Uterus (tissue), 2 donors: ENCODE measurements around the gene TGIF2.

Source experiments
- POLR2A ChIP-seq, 2 donors: fragments of 450-650 bp; IDR thresholded peaks; one replicate each; pipeline ENCODE4 v1.6.1; 2016; ENCODE audit warnings: antibody characterized with exemption in 2 of 2, mild to moderate bottlenecking in 1 of 2, moderate library complexity in 1 of 2
- TF ChIP-seq, protein P1 (sequence below), 4 experiments: fragments of 200-600 bp in 2 of 4; fragments of 450-650 bp in 2 of 4; sonication (generic) in 2 of 4; IDR thresholded peaks; one replicate each; pipeline ENCODE4 v1.5.1; 2016 to 2019; ENCODE audit warnings: antibody characterized with exemption in 4 of 4, mild to moderate bottlenecking in 2 of 4, moderate library complexity in 1 of 4

DNA sequence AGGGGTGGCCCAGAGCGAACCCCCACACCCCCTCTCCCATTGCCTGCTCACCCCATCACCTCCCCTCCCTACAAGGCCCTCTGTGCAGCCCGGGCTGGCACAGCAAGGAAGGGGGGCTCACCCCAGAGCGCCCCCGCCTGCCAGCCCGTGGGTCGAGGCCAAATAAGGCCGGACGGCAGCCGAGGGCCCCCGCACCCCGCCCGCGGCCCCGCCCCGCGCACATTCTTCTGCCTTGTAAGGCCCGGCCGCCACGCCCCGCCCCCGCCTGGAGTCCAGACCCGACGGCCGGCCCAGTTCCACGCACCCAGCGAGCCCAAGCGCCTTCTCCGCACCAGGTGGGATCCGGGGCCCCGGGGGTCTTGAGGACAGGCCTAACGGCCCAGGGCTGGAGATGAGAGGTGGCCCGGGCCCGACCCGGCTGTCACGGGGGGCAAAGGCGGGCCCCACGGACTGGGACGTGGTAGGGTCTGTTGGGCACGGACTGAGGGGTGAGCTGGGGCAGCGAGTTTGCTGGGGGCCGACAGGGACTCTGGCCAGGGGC lies 32.1 kb upstream of the TGIF2 start, which contains the start of gene MYL9:
- TF ChIP-seq, protein P1, sequence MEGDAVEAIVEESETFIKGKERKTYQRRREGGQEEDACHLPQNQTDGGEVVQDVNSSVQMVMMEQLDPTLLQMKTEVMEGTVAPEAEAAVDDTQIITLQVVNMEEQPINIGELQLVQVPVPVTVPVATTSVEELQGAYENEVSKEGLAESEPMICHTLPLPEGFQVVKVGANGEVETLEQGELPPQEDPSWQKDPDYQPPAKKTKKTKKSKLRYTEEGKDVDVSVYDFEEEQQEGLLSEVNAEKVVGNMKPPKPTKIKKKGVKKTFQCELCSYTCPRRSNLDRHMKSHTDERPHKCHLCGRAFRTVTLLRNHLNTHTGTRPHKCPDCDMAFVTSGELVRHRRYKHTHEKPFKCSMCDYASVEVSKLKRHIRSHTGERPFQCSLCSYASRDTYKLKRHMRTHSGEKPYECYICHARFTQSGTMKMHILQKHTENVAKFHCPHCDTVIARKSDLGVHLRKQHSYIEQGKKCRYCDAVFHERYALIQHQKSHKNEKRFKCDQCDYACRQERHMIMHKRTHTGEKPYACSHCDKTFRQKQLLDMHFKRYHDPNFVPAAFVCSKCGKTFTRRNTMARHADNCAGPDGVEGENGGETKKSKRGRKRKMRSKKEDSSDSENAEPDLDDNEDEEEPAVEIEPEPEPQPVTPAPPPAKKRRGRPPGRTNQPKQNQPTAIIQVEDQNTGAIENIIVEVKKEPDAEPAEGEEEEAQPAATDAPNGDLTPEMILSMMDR (IDR thresholded peaks at IDR 0.05), result no peak
- peak in 1 of 2 donors; percentile 77 for TF ChIP-seq POLR2A (IDR thresholded peaks at IDR 0.05)
